K562 (cell line): ENCODE data around the gene RBL1. TPM values are rescaled to one million over a fixed set of nuclear protein-coding genes. Genes with fewer than 3 reads are reported as not detected.

Source experiments
- ATF3 ChIP-seq, 2 experiments: fragments of 450-650 bp in 1 of 2; sonication (generic) in 1 of 2; formaldehyde crosslinking in 1 of 2; IDR thresholded peaks in 1 of 2; conservative IDR thresholded peaks in 1 of 2; 2 replicates each; pipeline versions ENCODE4 v1.6.1 to v1.8.1; 2016 to 2023; ENCODE audit warnings: mild to moderate bottlenecking in 2 of 2, moderate library complexity in 2 of 2, inconsistent platforms in 1 of 2, missing genetic modification reagents in 1 of 2
- ATF6 ChIP-seq: sonication (generic); formaldehyde crosslinking; IDR thresholded peaks from 2 replicates; pipeline ENCODE4 v1.4.0; 2020; ENCODE audit warnings: mild to moderate bottlenecking, missing genetic modification reagents
- BCL6 ChIP-seq: fragments of 250-450 bp; sonication (Bioruptor Pico); IDR thresholded peaks from 2 replicates; pipeline ENCODE4 v1.4.0; 2020
- EP400 ChIP-seq: fragments of 450-650 bp; IDR thresholded peaks from 2 replicates; pipeline ENCODE4 v1.6.1; 2017; ENCODE audit warnings: antibody characterized with exemption, mild to moderate bottlenecking, moderate library complexity
- FOS ChIP-seq: IDR thresholded peaks from 3 replicates; pipeline ENCODE4 v1.6.1; 2011; ENCODE audit not compliant: insufficient read length; ENCODE audit errors: extremely low read depth
- FOXP1 ChIP-seq: sonication (generic); formaldehyde crosslinking; IDR thresholded peaks from 2 replicates; pipeline ENCODE4 v1.8.0; 2022; ENCODE audit warnings: mild to moderate bottlenecking, missing genetic modification reagents
- MBD2 ChIP-seq: sonication (generic); IDR thresholded peaks from 2 replicates; pipeline ENCODE4 v1.6.1; 2016; ENCODE audit warnings: low read depth, borderline replicate concordance
- MTA3 ChIP-seq: fragments of 450-650 bp; formaldehyde crosslinking; IDR thresholded peaks from 2 replicates; pipeline ENCODE4 v1.6.1; 2017; ENCODE audit warnings: mild to moderate bottlenecking, borderline replicate concordance
- ZNF444 ChIP-seq: fragments of 250-450 bp; sonication (Bioruptor Pico); IDR thresholded peaks from 2 replicates; pipeline ENCODE4 v1.4.0; 2020; ENCODE audit warnings: mild to moderate bottlenecking, moderate library complexity
- polyA plus RNA-seq, 8 experiments: library from polyadenylated mRNA; depleted of rRNA in 4 of 8; stranded (reverse) in 5 of 8; unstranded in 3 of 8; fragments of >200 nt; fragmentation: Nextera tagmentation in 2 of 8; fragmentation: Illumina TruSeq in 1 of 8; extraction: Ambion mirVana in 2 of 8; extraction: Trizol in 1 of 8; gene quantifications; 2 replicates each; pipeline versions ENCODE4 v1.2.1 to v1.2.3, GENCODE V29; 2011 to 2014; ENCODE audit warnings: inconsistent platforms in 1 of 8, missing spikeins in 1 of 8
- total RNA-seq, 7 experiments: library from RNA; depleted of rRNA in 6 of 7; stranded (reverse); fragments of >200 nt in 6 of 7; fragmentation: Illumina TruSeq in 2 of 7; extraction: Trizol in 2 of 7; gene quantifications; 2 replicates each; pipeline versions ENCODE4 v1.2.1 to v1.2.3, GENCODE V29; 2011 to 2021; ENCODE audit warnings: low replicate concordance in 1 of 7
- TF ChIP-seq, protein P1 (sequence below), 2 experiments: fragments of 450-650 bp in 1 of 2; sonication (generic) in 1 of 2; formaldehyde crosslinking in 1 of 2; IDR thresholded peaks; 2 replicates each; pipeline versions ENCODE4 v1.7.1 to v1.9.0; 2016 to 2022; ENCODE audit warnings: inconsistent platforms in 1 of 2, mild to moderate bottlenecking in 1 of 2, missing genetic modification reagents in 1 of 2
- TF ChIP-seq, protein P2 (sequence below): sonication (generic); formaldehyde crosslinking; IDR thresholded peaks from 2 replicates; pipeline ENCODE4 v1.8.0; 2022; ENCODE audit warnings: mild to moderate bottlenecking, missing genetic modification reagents, borderline replicate concordance

The RBL1 gene
- total and polyA plus RNA-seq, 9 of the 15 experiments (the other 6 are each of a cell fraction or from before 2014, with no cell fraction given): 4.0 to 25.9 (median 15.6) TPM

GRCh38 chr20:36951979-36952738 is 143.6 kb downstream of the RBL1 start (continued):
- TF ChIP-seq, protein P1, sequence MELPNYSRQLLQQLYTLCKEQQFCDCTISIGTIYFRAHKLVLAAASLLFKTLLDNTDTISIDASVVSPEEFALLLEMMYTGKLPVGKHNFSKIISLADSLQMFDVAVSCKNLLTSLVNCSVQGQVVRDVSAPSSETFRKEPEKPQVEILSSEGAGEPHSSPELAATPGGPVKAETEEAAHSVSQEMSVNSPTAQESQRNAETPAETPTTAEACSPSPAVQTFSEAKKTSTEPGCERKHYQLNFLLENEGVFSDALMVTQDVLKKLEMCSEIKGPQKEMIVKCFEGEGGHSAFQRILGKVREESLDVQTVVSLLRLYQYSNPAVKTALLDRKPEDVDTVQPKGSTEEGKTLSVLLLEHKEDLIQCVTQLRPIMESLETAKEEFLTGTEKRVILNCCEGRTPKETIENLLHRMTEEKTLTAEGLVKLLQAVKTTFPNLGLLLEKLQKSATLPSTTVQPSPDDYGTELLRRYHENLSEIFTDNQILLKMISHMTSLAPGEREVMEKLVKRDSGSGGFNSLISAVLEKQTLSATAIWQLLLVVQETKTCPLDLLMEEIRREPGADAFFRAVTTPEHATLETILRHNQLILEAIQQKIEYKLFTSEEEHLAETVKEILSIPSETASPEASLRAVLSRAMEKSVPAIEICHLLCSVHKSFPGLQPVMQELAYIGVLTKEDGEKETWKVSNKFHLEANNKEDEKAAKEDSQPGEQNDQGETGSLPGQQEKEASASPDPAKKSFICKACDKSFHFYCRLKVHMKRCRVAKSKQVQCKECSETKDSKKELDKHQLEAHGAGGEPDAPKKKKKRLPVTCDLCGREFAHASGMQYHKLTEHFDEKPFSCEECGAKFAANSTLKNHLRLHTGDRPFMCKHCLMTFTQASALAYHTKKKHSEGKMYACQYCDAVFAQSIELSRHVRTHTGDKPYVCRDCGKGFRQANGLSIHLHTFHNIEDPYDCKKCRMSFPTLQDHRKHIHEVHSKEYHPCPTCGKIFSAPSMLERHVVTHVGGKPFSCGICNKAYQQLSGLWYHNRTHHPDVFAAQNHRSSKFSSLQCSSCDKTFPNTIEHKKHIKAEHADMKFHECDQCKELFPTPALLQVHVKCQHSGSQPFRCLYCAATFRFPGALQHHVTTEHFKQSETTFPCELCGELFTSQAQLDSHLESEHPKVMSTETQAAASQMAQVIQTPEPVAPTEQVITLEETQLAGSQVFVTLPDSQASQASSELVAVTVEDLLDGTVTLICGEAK (IDR thresholded peaks at IDR 0.05): peak; percentile 14; the same call in 1 of the 2 replicates
- TF ChIP-seq, protein P1 (CRISPR knock-in tag; IDR thresholded peaks at IDR 0.05): no peak
- TF ChIP-seq ATF3 (IDR thresholded peaks at IDR 0.05) (no peak), ATF3 (CRISPR knock-in tag; conservative IDR thresholded peaks at IDR 0.05) (0 out of 2 replicates have a peak, but pooled peaks have one; percentile 44), BCL6 (no peak), ZNF444 (no peak), MTA3 (0 out of 2 replicates have a peak, but pooled peaks have one; percentile 12), EP400 (peak; percentile 52), ATF6 (0 out of 2 replicates have a peak, but pooled peaks have one; percentile 36), MBD2 (0 out of 2 replicates have a peak, but pooled peaks have one; percentile 49), FOS (no peak), FOXP1 (CRISPR knock-in tag) (0 out of 2 replicates have a peak, but pooled peaks have one; percentile 51)
- TF ChIP-seq, protein P2, sequence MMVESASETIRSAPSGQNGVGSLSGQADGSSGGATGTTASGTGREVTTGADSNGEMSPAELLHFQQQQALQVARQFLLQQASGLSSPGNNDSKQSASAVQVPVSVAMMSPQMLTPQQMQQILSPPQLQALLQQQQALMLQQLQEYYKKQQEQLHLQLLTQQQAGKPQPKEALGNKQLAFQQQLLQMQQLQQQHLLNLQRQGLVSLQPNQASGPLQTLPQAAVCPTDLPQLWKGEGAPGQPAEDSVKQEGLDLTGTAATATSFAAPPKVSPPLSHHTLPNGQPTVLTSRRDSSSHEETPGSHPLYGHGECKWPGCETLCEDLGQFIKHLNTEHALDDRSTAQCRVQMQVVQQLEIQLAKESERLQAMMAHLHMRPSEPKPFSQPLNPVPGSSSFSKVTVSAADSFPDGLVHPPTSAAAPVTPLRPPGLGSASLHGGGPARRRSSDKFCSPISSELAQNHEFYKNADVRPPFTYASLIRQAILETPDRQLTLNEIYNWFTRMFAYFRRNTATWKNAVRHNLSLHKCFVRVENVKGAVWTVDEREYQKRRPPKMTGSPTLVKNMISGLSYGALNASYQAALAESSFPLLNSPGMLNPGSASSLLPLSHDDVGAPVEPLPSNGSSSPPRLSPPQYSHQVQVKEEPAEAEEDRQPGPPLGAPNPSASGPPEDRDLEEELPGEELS (CRISPR knock-in tag): no peak
